Breast epithelium (tissue), 4 donors: ENCODE results near the gene LMX1B. TPM values are rescaled to one million over a fixed set of nuclear protein-coding genes. Genes with fewer than 3 reads are reported as not detected.
A peak's percentile ranks its signal among the peaks of the same experiment; 100 is the strongest.
"Not testable (repeated sequence)": the region's sequence is repeated elsewhere in the genome, so short reads cannot be mapped to it uniquely, and the experiment has no call there.

Experiments used
- DNase-seq, 2 donors: peaks; one replicate each; pipeline ENCODE4 v3.0.0-alpha.2; 2019; ENCODE audit warnings: low spot score in 2 of 2
- H3K27ac ChIP-seq, 2 donors: fragments of 200-600 bp; sonication (generic) in 1 of 2; one replicate each; pipeline ENCODE4 v1.5.1; 2016 to 2019; ENCODE audit warnings: mild to moderate bottlenecking in 1 of 2
- H3K27me3 ChIP-seq, 2 donors: fragments of 200-600 bp; sonication (generic) in 1 of 2; one replicate each; pipeline versions ENCODE4 v1.5.1 to v1.6.0; 2017 to 2019; ENCODE audit warnings: control low read depth in 1 of 2, mild to moderate bottlenecking in 1 of 2
- H3K36me3 ChIP-seq: fragments of 200-600 bp; one replicate; pipeline ENCODE4 v1.5.1; 2019
- H3K4me1 ChIP-seq, 2 donors: fragments of 200-600 bp; sonication (generic); one replicate each; pipeline ENCODE4 v1.5.1; 2016 to 2019; ENCODE audit warnings: control low read depth in 1 of 2
- H3K4me3 ChIP-seq, 3 donors: fragments of 200-600 bp; sonication (generic); 1 replicate in 2 of 3; 2 replicates in 1 of 3; pipeline ENCODE4 v1.5.1; 2016 to 2019; ENCODE audit warnings: mild to moderate bottlenecking in 3 of 3, moderate library complexity in 2 of 3
- H3K9me3 ChIP-seq, 2 donors: fragments of 200-600 bp; sonication (generic) in 1 of 2; one replicate each; pipeline ENCODE4 v1.5.1; 2016 to 2019; ENCODE audit warnings: control low read depth in 1 of 2
- POLR2A ChIP-seq: fragments of 450-650 bp; IDR thresholded peaks from one replicate; pipeline ENCODE4 v1.6.1; 2016; ENCODE audit warnings: antibody characterized with exemption, mild to moderate bottlenecking, moderate library complexity
- POLR2AphosphoS5 ChIP-seq, 3 donors: sonication (generic); formaldehyde crosslinking; IDR thresholded peaks; one replicate each; pipeline ENCODE4 v1.6.1; 2017; ENCODE audit warnings: antibody characterized with exemption in 3 of 3
- intact Hi-C: fragments of 100-400 bp; cut with DNase I; formaldehyde crosslinking; loops from one replicate; pipeline ENCODE4 v1.15.1; 2023; ENCODE audit warnings: low total_unique reads
- total RNA-seq, 3 donors: library from RNA; depleted of rRNA; stranded (reverse); fragments of >200 nt; gene quantifications; one replicate each; pipeline ENCODE4 v1.1.0, GENCODE V29; 2016
- TF ChIP-seq, protein P1 (sequence below), 3 donors: fragments of 450-650 bp; IDR thresholded peaks; one replicate each; pipeline ENCODE4 v1.5.1; 2016 to 2017; ENCODE audit warnings: antibody characterized with exemption in 3 of 3, mild to moderate bottlenecking in 3 of 3, moderate library complexity in 3 of 3

Gene LMX1B
- total RNA-seq, 3 donors from 2014 or later: 0.16 to 20.3 (median 9.2) TPM

DNA sequence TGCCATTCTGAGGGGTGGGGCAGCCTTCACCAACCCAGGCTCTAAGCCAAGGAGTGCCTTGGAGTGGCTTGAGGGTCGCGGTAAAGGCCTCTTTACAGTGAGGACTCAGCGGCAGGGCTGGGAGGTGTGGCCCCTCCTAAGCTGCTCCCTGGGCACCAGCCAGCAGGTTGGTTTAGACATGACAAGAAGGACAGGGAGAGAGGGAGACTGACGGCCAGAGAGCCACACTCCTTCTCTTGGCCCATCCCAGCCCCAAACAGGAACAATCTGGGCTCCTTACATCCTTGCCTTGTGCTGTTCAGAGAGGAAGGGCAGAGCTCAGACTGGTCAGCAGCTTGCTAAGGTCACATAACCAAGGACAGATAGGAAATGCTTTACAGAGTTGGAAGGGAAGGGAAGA lies 94.5 kb downstream of the LMX1B start:
- Histone ChIP-seq H3K9me3 (no peaks in the 10 kb centered on the region), H3K4me3 (no peak overlapping the region), H3K27me3 (peaks cover 0 to 2% of the 10 kb centered on the region in 2 donors), H3K36me3 (no peaks in the 10 kb centered on the region), H3K27ac (no peak overlapping the region), H3K4me1 (peaks cover 4 to 12% of the 10 kb centered on the region in 2 donors)
- intact Hi-C loops: loop anchor here (10.0 kb wide), 1 partner anchor 77 kb away; no protein-coding TSS in a partner anchor
- TF ChIP-seq POLR2A (no peak), POLR2AphosphoS5 (IDR thresholded peaks at IDR 0.05) (no peak)
- TF ChIP-seq, protein P1, sequence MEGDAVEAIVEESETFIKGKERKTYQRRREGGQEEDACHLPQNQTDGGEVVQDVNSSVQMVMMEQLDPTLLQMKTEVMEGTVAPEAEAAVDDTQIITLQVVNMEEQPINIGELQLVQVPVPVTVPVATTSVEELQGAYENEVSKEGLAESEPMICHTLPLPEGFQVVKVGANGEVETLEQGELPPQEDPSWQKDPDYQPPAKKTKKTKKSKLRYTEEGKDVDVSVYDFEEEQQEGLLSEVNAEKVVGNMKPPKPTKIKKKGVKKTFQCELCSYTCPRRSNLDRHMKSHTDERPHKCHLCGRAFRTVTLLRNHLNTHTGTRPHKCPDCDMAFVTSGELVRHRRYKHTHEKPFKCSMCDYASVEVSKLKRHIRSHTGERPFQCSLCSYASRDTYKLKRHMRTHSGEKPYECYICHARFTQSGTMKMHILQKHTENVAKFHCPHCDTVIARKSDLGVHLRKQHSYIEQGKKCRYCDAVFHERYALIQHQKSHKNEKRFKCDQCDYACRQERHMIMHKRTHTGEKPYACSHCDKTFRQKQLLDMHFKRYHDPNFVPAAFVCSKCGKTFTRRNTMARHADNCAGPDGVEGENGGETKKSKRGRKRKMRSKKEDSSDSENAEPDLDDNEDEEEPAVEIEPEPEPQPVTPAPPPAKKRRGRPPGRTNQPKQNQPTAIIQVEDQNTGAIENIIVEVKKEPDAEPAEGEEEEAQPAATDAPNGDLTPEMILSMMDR (IDR thresholded peaks at IDR 0.05): no peak
- peak; percentile 7 to 9 for DNase-seq

DNA sequence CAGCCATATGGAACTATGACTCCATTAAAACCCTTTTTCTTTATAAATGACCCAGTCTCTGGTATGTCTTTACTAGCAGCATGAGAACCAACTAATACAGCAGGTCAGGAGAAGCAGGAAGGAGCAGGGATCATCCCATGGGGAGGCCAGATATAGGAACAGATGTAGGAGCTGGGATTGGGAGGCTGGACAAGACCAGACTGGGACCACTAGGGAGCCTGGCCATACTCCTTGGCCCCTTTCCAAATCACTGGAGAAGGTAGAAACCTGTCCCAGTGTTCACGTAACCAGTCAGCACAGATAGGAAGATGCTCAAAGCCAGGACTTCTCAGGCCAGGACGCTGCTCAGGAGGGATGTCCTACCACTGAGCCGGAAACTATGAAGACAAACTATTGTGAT lies 95.5 kb downstream of the LMX1B start:
- intact Hi-C loops: loop anchor here (10.0 kb wide), 1 partner anchor 76 kb away; no protein-coding TSS in a partner anchor
- peak in 1 of 2 donors; percentile 12 for DNase-seq
- H3K27me3 ChIP-seq: no peaks in the 10 kb centered on the region
- no peak overlapping the region for H3K27ac ChIP-seq
- no peak for TF ChIP-seq POLR2A
- TF ChIP-seq, protein P1 (IDR thresholded peaks at IDR 0.05): no peak
- TF ChIP-seq POLR2AphosphoS5 (IDR thresholded peaks at IDR 0.05): no peak
- H3K4me1 ChIP-seq: peaks cover 4 to 12% of the 10 kb centered on the region in 2 donors
- no peaks in the 10 kb centered on the region for H3K9me3 ChIP-seq
- no peaks in the 10 kb centered on the region for H3K36me3 ChIP-seq
- H3K4me3 ChIP-seq: no peak overlapping the region

- Histone ChIP-seq H3K4me1 (peaks cover 0 to 6% of the 10 kb centered on the region in 2 donors), H3K27ac (no peak overlapping the region), H3K27me3 (no peaks in the 10 kb centered on the region), H3K36me3 (no peaks in the 10 kb centered on the region), H3K4me3 (no peak overlapping the region), H3K9me3 (no peaks in the 10 kb centered on the region)
- TF ChIP-seq POLR2A (no peak), POLR2AphosphoS5 (IDR thresholded peaks at IDR 0.05) (no peak)
- TF ChIP-seq, protein P1 (IDR thresholded peaks at IDR 0.05): no peak
- intact Hi-C loops: no loop called here
- no peak for DNase-seq
Measured at GRCh38 chr9:126715382-126715781, 101.7 kb downstream of the LMX1B start.

DNA sequence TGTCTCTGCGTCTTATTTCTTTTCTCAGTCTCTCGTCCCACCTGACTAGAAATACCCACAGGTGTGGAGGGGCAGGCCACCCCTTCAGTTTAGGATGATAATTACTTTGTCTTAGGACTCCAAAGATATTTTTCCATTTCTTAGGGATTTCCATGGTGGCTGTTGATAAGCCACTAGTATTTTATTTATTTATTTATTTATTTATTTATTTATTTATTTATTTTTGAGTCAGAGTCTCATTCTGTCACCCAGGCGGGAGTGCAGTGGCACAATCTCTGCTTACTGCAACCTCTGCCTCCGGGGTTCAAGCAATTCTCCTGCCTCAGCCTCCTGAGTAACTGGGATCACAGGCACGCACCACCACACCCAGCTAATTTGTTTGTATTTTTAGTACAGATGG lies 103.7 kb downstream of the LMX1B start:
- peaks cover 4 to 20% of the 10 kb centered on the region in 2 donors for H3K4me1 ChIP-seq
- H3K36me3 ChIP-seq, H3K27ac ChIP-seq, H3K9me3 ChIP-seq, DNase-seq, H3K4me3 ChIP-seq, intact Hi-C loops, H3K27me3 ChIP-seq: not testable (repeated sequence)

DNA sequence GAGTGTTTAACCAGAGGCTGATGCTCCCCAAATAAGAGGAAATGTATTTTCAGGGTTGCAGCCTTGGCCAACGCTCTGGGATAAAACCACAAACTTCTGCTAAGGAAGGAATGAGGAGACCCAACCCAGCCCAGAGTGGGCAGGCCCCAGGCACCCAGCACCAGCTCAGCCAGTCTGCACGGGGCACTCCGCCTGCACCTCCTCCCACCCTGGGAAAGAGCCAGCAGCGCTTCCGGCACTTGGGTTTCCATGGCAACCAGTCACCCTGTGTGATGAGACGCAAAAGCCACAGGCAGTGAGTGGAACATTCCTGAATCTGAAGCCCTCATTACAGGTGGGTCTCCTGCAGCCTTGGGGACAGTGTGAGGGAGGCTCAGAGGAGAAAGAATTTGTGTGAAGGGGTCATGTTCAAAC lies 105.9 kb downstream of the LMX1B start:
- Histone ChIP-seq H3K27me3 (peaks cover 0 to 5% of the 10 kb centered on the region in 2 donors), H3K4me3 (no peak overlapping the region), H3K36me3 (no peaks in the 10 kb centered on the region), H3K4me1 (peaks cover 4 to 21% of the 10 kb centered on the region in 2 donors), H3K27ac (peak overlapping the region; percentile 93 to 98), H3K9me3 (no peaks in the 10 kb centered on the region)
- DNase-seq: peak; percentile 84 to 93
- intact Hi-C loops: no loop called here
- TF ChIP-seq POLR2A: no peak
- peak in 2 of 3 donors; percentile 10 to 41 for TF ChIP-seq POLR2AphosphoS5 (IDR thresholded peaks at IDR 0.05)
- TF ChIP-seq, protein P1 (IDR thresholded peaks at IDR 0.05): no peak

- Histone ChIP-seq H3K36me3 (no peaks in the 10 kb centered on the region), H3K4me3 (no peak overlapping the region), H3K27ac (peak overlapping the region; percentile 93 to 98), H3K27me3 (peaks cover 0 to 5% of the 10 kb centered on the region in 2 donors), H3K4me1 (peaks cover 4 to 21% of the 10 kb centered on the region in 2 donors), H3K9me3 (no peaks in the 10 kb centered on the region)
- DNase-seq: no peak
- intact Hi-C loops: no loop called here
- no peak for TF ChIP-seq POLR2AphosphoS5 (IDR thresholded peaks at IDR 0.05)
- no peak for TF ChIP-seq POLR2A
- TF ChIP-seq, protein P1 (IDR thresholded peaks at IDR 0.05): no peak
Measured at GRCh38 chr9:126720036-126720435, 106.3 kb downstream of the LMX1B start.
